ENCODE data around the gene SNUPN. TPM values are rescaled to one million over a fixed set of nuclear protein-coding genes. Genes with fewer than 3 reads are reported as not detected.

The SNUPN gene
- total RNA-seq, 1 donor from 2014 or later, result 15.5 TPM

DNA sequence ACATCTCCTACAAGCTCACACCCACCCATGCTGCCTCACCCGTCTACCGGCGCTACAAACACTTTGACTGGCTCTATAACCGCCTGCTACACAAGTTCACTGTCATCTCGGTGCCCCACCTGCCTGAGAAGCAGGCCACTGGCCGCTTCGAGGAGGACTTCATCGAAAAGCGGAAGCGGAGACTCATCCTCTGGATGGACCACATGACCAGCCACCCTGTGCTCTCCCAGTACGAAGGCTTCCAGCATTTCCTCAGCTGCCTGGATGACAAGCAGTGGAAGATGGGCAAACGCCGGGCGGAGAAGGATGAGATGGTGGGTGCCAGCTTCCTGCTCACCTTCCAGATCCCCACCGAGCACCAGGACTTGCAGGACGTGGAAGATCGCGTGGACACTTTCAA, 24.3 kb upstream of the SNUPN start:
- TF ChIP-seq, protein P1, sequence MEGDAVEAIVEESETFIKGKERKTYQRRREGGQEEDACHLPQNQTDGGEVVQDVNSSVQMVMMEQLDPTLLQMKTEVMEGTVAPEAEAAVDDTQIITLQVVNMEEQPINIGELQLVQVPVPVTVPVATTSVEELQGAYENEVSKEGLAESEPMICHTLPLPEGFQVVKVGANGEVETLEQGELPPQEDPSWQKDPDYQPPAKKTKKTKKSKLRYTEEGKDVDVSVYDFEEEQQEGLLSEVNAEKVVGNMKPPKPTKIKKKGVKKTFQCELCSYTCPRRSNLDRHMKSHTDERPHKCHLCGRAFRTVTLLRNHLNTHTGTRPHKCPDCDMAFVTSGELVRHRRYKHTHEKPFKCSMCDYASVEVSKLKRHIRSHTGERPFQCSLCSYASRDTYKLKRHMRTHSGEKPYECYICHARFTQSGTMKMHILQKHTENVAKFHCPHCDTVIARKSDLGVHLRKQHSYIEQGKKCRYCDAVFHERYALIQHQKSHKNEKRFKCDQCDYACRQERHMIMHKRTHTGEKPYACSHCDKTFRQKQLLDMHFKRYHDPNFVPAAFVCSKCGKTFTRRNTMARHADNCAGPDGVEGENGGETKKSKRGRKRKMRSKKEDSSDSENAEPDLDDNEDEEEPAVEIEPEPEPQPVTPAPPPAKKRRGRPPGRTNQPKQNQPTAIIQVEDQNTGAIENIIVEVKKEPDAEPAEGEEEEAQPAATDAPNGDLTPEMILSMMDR (IDR thresholded peaks at IDR 0.05; ENCODE audit: partially characterized antibody, unreplicated experiment), result no peak
- Mint-ChIP-seq H3K27ac (ENCODE audit: unreplicated experiment) (no peak overlapping the region), H3K9me3 (ENCODE audit: unreplicated experiment) (peaks cover 18% of the 10 kb centered on the region), H3K36me3 (ENCODE audit: unreplicated experiment) (peaks cover 6% of the 10 kb centered on the region), H3K27me3 (ENCODE audit: unreplicated experiment) (peaks cover 17% of the 10 kb centered on the region), H3K4me3 (ENCODE audit: unreplicated experiment) (peak overlapping the region; percentile 91), H3K4me1 (ENCODE audit: low read depth, unreplicated experiment) (peaks cover 46% of the 10 kb centered on the region)
- no peak for DNase-seq

DNA sequence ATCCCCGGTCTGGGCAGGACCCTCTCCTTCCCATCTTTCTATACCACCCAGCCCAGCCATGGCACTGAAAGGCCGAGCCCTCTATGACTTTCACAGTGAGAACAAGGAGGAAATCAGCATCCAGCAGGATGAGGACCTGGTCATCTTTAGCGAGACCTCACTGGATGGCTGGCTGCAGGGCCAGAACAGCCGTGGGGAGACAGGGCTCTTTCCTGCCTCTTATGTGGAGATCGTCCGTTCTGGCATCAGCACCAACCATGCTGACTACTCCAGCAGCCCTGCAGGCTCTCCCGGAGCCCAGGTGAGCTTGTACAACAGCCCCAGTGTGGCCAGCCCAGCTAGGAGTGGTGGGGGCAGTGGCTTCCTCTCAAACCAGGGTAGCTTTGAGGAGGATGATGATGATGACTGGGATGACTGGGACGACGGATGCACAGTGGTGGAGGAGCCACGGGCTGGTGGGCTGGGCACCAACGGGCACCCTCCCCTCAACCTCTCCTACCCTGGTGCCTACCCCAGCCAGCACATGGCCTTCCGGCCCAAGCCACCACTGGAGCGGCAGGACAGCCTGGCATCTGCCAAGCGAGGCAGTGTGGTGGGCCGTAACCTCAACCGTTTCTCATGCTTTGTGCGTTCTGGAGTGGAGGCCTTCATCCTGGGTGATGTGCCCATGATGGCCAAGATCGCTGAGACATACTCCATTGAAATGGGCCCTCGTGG, 23.7 kb upstream of the SNUPN start:
- Mint-ChIP-seq H3K9me3 (ENCODE audit: unreplicated experiment) (peaks cover 18% of the 10 kb centered on the region), H3K4me1 (ENCODE audit: low read depth, unreplicated experiment) (peaks cover 46% of the 10 kb centered on the region), H3K36me3 (ENCODE audit: unreplicated experiment) (peaks cover 6% of the 10 kb centered on the region), H3K4me3 (ENCODE audit: unreplicated experiment) (peak overlapping the region; percentile 91), H3K27me3 (ENCODE audit: unreplicated experiment) (peaks cover 17% of the 10 kb centered on the region), H3K27ac (ENCODE audit: unreplicated experiment) (peak overlapping the region; percentile 98)
- TF ChIP-seq, protein P1 (IDR thresholded peaks at IDR 0.05; ENCODE audit: partially characterized antibody, unreplicated experiment), result no peak
- DNase-seq, result no peak

DNA sequence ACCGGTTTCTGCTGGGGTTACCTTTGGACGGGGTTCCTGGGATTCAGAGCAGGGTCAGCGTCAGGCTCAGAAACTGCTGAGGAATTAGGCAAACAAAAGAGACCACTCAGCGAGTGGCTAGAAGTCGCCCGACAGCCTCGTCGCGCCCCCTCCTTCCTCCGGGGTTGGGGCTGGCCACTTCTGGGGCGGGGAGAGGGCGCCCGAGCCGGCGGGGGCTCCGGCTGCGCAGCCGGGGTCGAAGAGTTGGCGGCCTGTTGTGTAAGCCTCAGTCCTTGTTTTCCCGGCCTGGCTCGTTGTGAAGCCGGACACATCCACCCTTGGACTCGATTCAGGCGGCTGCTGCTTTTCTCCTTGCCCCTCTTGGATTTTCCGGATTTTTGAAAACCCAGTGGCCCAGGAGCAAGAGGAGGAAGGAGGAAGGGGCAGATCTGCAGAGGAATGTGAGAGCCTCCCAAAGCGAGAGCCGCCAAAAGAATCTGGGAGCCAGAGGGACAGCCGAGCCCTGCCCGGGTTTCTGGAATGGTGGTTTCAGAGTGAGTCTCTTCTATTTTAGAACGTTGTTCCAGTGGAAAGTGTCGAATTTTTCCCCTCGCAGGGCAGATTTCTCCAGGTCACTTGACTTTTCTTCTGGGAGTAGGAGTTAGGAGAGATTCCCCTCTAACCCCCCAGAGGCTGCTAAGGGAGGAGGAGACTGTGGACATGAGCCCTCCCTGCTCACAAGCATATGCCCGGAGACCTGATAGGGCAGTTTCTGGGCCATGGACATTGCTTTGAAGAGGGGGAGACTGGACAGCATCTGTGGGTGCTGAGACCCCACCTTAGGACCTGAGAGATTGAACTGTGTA, 22.9 kb upstream of the SNUPN start:
- TF ChIP-seq, protein P1 (IDR thresholded peaks at IDR 0.05; ENCODE audit: partially characterized antibody, unreplicated experiment), result no peak
- Mint-ChIP-seq H3K36me3 (ENCODE audit: unreplicated experiment) (peaks cover 6% of the 10 kb centered on the region), H3K9me3 (ENCODE audit: unreplicated experiment) (peaks cover 18% of the 10 kb centered on the region), H3K27ac (ENCODE audit: unreplicated experiment) (peak overlapping the region; percentile 98), H3K4me3 (ENCODE audit: unreplicated experiment) (peak overlapping the region; percentile 91), H3K4me1 (ENCODE audit: low read depth, unreplicated experiment) (peaks cover 46% of the 10 kb centered on the region), H3K27me3 (ENCODE audit: unreplicated experiment) (peaks cover 17% of the 10 kb centered on the region)
- peak; percentile 58 for DNase-seq

DNA sequence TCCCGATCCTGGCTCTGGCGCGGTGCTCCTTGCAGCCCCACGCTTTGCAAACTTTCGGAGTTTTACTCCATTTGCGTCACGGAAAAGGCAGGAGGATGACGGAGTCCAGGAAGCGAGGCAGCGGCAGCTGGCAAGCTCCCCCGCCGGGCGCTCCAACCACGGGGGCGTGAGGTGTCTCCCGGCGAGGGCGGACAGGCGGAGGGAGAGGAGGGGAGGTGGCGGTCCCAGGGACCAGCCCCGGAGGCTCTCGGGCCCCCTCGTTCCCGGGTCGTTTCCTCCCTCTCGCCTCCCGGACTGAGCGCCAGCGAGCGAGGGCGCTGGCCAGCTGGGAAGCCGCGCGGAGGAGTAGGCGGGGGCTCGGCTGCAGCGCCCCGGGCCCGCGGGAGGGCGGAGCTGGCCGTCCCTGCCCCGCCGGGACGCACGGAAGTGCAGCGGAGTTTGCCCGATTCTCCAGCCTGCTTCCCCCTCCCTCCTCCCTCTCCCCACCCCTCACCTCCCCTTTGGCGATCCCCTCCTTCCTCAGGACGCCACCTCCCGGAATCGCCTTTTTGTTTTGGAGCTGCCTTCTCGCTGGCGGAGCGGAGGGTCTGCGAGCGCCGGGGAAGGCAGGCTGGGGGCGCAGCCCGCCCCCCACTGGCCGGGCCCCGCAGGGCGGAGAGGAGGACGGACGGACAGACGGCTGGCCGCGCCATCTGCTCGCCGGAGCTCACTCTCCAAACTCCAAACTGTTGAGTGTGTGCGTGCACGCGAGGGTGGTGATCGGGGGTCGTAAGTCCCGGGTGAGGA, 22.0 kb upstream of the SNUPN start, which contains the start of gene SNX33:
TSS of gene SNX33 (plus strand) at position 543 of the 786 bp plus-strand sequence. CDS start 1,191 bp downstream, outside the sequence.
- DNase-seq, result peak; percentile 77
- Mint-ChIP-seq H3K36me3 (ENCODE audit: unreplicated experiment) (peaks cover 6% of the 10 kb centered on the region), H3K27ac (ENCODE audit: unreplicated experiment) (peak within 1 kb of the TSS; percentile 98), H3K4me3 (ENCODE audit: unreplicated experiment) (peak within 1 kb of the TSS; percentile 91), H3K27me3 (ENCODE audit: unreplicated experiment) (peaks cover 16% of the 10 kb centered on the region), H3K9me3 (ENCODE audit: unreplicated experiment) (peaks cover 17% of the 10 kb centered on the region), H3K4me1 (ENCODE audit: low read depth, unreplicated experiment) (peaks cover 38% of the 10 kb centered on the region)
- TF ChIP-seq, protein P1 (IDR thresholded peaks at IDR 0.05; ENCODE audit: partially characterized antibody, unreplicated experiment), result peak; percentile 55
